A673 (cell line): Measurements from ENCODE around the gene NDUFB4.

ENCODE experiments used
- CTCF ChIP-seq: fragments of 300-800, 200-600 bp; sonication (generic); conservative IDR thresholded peaks from 2 replicates; pipeline ENCODE4 v1.5.1; 2017; ENCODE audit warnings: low read depth, mild to moderate bottlenecking, antibody characterized with exemption, low read length, moderate library complexity, mixed read lengths
- EZH2 ChIP-seq: fragments of 200-600 bp; sonication (generic); IDR thresholded peaks from 2 replicates; pipeline ENCODE4 v1.6.1; 2017; ENCODE audit warnings: borderline replicate concordance, low read depth, mild to moderate bottlenecking, mixed read lengths, antibody characterized with exemption, low read length; ENCODE audit not compliant: poor library complexity, severe bottlenecking

GRCh38 chr3:120554812-120555606, 41.1 kb upstream of the NDUFB4 start:
- no peak for TF ChIP-seq CTCF
- TF ChIP-seq EZH2 = no peak
